GM21737 (cell line): ENCODE results near the gene GALR3.
A peak's percentile ranks its signal among the peaks of the same experiment; 100 is the strongest.

Experiments used
- ATAC-seq: cut with Tn5 transposase; IDR thresholded peaks from one replicate; pipeline ENCODE4 v1.9.1; 2021; ENCODE audit warnings: mild to moderate bottlenecking, moderate library complexity; ENCODE audit not compliant: unreplicated experiment

The GALR3 gene

DNA sequence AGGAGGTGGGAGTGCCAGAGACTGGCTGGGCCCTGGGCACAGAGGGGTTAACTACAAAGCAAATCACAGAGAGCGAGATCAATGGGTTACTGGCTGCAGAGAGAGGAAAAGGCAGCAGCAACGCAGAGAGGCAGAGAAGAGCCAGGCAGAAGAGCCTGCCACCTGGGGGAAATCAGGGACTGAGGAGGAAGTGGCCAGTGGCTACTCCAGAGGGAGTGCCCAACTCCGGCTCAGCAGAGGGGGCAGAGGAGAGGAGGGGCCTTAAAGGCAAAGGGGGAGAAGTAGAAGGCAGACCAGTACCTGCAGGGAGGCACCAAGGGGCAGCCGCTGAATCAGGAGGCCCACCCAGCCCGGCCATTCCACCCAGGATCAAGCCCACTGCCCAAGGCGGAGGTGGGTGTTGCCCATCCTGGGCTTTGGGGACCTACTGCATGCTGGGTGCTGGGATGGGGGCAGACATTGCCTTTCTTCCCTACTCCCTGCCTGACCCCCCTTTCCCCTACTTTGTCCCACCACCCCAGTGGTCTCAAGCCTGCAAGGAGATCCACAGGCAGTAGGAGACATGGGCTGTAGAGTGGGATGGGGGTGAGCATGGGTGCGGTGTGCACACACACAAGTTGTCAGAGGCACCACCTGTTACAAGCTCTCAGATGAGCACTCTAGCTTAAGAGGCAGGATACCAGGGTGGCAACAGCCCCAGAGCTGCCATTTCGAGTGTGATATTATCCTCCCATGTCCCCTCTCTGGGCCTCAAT, 926 bp upstream of the GALR3 start:
- no peak for ATAC-seq

DNA sequence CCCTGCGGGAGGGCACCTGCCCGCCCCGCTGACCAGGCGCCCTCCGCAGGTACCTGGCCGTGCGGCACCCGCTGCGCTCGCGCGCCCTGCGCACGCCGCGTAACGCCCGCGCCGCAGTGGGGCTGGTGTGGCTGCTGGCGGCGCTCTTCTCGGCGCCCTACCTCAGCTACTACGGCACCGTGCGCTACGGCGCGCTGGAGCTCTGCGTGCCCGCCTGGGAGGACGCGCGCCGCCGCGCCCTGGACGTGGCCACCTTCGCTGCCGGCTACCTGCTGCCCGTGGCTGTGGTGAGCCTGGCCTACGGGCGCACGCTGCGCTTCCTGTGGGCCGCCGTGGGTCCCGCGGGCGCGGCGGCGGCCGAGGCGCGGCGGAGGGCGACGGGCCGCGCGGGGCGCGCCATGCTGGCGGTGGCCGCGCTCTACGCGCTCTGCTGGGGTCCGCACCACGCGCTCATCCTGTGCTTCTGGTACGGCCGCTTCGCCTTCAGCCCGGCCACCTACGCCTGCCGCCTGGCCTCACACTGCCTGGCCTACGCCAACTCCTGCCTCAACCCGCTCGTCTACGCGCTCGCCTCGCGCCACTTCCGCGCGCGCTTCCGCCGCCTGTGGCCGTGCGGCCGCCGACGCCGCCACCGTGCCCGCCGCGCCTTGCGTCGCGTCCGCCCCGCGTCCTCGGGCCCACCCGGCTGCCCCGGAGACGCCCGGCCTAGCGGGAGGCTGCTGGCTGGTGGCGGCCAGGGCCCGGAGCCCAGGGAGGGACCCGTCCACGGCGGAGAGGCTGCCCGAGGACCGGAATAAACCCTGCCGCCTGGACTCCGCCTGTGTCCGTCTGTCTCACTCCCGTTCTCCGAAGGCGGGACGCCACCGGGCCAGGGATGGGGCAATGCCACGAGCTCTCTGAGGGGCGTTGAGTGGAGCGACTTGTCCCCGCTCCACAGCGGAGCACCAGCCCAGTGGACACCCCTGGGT, 1.8 kb downstream of the GALR3 start:
- ATAC-seq = no peak

DNA sequence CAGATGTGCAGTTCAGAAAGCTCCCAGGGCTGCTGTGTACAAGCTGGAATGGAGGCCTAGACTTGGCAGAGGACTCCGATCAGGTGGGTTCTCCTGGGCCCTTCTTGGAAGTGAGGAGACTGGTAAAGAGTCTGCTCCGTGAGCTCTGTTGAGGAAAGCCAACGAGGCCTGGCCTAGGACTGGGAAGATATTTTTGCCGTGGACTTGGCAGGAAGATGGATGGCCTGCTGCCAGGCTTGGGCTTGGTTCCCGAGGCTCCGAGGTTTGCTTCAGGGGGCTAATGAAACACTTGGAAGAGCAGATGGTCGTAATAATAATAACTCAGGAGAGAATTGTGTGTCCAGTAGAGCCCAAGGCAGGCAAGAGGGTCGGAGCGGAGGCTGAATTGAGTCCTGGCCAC, 3.9 kb downstream of the GALR3 start:
- no peak for ATAC-seq

DNA sequence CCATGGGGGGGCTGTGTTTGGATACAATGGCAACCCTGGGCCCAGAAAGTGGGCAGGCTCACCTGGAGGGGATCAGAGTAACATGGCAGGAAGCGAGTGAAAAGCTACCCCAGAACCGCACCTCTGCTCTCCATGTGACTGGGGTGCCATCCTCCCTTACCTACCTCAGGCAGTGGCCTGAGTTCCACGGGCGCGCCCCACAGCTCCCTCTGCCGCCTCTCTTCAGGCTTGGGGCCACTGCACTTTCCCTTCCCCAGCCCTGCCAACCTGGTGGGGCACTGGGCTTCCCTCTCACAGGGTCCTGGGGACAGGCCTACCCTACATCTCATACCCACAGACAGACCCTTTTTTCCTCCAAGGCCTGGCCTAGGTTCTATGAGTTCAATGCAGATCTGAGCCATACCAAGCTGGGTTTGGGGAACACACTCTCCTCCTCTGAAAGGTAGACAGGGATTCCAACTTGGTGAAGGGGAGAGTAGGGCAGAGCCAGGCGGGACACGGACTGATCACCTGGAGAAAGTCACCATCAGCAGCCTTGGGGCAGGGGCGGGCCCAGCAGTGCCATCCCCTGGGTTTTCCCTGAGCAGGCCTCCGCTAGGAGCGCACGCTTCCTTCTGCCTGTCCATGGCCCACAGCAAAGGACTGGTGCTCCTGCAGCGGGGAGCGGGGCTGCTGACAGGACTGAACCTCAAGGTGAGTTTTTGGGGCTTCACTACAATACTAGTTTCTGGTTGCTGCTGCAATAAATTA, 7.1 kb downstream of the GALR3 start:
- no peak for ATAC-seq

DNA sequence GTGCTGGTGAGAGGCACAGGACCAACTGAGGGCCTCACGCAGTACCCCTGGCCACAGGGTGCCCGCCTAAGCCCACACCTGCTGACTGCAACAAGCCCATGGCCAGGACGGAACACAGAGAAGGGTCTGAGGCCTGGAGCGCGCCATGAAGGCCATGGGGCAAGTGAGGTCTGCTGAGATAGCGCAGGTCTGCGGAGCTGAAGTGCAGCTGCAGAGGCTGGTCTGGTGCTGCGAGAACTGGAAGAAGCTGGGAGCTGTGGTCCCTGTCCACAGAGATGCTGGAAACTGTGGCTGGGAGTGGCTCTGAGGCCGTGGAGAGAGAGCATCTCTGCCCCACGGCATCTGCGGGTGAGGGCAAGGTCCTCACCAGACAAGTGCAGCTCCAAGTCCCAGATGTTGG, 8.3 kb downstream of the GALR3 start:
- ATAC-seq = no peak

DNA sequence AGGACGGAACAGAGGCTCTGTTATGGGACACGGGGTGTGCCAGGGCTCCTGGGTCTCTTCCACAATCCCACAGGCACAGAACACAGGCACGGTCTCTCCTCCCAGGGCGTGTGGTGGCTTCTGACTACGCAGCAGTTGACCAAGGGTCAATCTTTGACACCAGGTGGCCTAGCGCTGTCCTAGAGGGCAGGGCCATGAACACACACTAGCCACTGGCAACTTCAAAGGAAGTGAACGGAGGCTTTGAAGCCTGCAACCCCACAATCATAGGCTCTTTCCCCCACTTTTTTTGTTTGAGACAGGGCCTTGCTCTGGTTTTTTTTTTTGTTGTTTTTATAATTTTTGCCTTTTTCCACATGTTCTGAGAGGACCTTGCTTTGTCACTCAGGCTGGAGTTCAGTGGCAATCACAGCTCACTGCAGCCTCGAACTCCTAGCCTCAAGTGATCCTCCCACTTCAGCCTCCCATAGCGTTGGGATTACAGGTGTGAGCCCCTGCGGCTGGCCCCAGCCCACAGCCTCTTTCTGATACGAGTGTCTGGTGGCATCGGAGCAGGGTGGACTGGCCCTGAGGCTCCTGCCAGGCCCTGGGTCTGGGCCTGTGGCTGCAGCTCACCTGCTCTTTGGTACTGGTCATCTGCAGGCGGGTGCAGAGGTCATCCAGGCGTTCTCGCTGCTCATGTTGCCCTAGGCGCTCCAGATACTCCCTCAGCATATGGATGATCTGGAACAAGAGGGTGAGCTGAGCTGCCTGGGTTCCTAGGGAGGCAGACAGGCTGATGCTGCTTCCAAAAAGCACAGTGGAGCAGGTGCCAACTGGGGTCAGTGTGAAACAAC, 9.1 kb downstream of the GALR3 start:
- ATAC-seq = no peak

DNA sequence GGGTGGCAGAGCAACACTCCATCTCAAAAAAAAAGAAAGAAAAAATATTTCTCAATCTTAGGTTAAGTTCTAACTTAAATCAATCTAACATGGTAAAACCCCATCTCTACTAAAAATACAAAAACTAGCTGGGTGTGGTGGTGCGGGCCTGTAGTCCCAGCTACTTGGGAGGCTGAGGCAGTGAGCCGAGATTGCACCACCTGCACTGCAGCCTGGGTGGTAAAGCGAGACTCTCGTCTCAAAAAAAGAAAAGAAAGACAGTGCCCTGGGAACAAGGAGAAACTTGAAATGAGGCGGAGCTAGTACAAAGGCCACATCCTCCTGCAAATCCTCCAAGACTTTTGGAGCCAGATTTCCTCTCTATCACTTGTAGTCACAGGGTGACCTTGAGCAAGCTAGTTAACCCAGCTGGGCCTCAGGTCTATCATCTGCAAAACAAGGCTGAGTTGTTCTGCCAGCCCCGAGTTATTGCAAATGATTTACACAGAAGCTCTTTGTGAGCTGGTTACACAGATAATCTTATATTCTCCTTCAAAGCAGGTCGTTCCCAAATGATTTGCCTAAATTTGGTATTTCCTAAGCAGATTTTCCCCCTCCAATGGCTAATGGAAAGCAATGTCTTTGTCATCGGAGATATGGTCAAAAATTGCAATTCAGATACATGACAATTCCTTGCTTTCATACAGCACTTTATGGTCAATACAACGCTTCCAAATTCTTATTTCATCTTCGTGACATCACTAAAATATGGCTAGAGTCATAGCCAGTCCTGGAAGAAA, 19.0 kb downstream of the GALR3 start:
- ATAC-seq = no peak

DNA sequence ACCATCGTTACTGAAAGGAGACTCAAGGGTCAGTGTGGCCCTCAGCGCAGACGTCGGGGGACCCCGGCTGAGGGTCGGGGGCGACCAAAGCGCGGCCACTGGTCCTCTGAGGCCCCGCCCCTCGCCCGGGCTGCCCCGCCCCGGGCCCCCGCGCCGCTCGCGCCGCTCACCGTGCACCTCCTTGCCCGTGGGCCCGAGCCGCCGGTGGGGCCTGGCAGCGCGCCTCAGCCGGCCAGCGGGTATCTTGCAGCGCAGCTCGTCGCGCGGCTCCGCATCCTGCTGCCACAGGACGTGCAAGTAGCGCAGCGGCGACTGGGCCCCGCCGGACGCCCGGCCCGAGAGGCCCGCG, 20.5 kb downstream of the GALR3 start:
- ATAC-seq = peak; percentile 43

DNA sequence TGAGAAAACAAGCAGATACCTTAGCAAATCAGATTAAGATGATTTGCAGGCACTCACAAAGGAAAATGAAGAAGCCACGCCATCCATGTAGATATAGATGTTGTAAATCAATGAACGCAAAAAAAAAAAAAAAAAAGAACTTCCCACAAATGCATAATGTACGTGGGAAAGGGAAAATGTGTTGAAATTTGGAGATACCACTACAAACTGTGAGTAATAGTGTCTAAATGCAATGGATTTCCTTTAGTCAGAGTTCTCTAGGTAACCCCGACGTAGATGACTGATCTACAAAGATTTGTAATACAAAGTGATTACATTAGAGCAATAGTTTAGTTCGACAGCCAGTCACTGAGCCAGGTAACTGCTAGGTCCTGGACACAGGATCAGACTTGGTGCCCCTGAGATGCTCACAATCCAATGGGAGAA, 21.7 kb downstream of the GALR3 start:
- ATAC-seq = no peak

DNA sequence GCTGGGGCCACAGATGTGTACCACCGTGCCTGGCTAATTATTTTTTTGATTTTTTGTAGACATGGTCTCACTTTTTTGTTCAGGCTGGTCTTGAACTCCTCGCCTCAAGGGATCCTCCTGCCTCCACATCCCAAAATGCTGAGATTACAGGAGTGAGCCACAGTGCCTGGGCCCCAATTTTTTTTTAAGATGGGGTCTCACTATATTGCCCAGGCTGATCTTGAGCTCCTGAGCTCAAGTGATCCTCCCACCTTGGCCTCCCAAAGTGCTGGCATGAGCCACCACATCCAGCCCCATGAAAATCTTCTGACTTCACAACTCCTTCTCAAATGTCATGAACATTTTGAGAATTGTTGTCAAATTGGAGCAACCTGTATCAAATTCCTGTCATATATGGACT, 23.3 kb downstream of the GALR3 start:
- no peak for ATAC-seq

DNA sequence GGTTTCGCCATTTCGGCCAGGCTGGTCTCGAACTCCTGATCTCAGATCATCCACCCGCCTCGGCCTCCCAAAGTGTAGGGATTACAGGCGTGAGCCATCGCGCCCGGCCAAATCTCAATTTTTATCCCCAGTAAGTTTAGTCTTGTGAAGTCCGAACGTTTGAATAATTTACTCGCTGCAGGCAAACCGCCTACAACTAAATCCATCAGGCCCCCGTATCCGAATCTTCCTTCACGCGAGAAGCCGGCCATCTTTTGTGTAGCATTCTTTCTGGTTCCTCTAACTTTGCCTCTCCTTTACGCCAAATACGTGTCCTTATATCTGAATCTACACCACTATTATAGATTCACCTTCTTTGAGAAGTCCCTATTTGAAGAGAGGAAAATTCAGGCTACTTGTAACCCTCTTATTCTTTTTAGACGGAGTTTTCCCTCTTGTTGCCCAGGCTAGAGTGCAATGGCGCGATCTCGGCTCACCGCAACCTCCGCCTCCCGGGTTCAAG, 25.5 kb downstream of the GALR3 start:
- no peak for ATAC-seq

DNA sequence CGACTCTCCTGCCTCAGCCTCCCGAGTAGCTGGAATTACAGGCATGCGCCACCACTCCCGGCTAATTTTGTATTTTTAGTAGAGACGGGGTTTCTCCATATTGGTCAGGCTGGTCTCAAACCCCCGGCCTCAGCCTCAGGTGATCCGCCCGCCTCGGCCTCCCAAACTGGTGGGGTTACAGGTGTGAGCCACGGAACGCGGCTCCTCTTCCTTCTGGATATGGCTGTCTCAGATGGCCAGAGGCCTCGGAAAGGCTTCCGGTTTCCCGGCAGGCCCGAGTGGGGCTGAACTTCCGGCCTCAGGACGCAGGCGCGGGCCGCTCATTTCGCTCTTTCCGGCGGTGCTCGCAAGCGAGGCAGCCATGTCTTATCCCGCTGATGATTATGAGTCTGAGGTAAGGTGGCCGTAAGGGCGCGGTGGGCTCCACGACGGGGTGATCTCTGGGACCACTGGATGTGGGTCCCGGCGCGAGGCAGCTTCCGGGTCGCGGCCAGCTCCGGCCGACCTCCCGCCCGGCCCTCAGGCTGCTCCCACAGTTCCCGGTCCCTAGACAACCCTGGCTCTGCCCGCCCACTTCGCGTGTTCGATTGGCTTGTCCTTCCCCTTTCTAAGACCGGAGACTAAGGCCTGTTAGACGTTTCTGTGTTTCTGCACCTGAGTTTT, 26.0 kb downstream of the GALR3 start, which contains the start of gene EIF3L:
Gene EIF3L (plus strand): TSS at position 331 of the 663 bp plus-strand sequence. CDS start 31 bp downstream, at position 362.
- ATAC-seq = peak; percentile 59

DNA sequence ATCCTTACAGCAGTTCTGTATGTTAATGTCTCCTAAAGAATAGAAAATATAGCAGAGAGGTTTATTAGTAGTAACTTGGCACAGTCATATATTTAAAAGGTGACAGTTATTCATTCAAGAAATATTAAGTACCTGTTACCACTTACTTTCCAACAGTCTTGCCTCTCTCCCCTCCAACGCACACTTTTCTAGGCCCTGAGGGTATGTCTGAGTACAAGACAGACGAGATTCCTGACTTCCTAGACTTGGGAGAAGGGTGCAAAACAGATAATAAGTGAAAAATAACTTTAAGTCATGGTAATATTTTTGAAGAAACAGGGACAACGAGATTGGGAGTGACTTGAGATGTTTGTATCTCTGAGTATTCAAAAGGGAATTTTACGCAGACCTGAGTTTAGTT, 27.6 kb downstream of the GALR3 start:
- ATAC-seq = no peak

DNA sequence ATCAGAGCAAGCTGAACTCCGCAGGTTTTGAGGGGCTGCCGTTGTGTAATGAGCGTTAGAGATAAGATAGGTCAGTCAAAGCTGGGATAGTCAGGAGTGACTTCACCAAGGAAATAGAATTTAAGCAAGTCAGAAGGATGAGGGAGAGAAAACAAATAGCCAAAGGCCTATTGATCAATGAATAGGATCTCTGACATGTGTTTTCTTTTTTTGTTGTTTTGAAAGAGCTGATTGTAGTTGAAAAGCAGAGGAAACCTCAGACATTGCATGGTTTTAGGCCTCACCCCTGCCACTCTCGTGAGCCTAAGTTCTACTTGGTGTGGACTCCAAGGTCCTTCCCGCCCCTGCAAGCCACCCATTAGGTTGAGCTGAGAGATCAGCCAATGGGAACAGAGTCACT, 29.2 kb downstream of the GALR3 start:
- no peak for ATAC-seq

DNA sequence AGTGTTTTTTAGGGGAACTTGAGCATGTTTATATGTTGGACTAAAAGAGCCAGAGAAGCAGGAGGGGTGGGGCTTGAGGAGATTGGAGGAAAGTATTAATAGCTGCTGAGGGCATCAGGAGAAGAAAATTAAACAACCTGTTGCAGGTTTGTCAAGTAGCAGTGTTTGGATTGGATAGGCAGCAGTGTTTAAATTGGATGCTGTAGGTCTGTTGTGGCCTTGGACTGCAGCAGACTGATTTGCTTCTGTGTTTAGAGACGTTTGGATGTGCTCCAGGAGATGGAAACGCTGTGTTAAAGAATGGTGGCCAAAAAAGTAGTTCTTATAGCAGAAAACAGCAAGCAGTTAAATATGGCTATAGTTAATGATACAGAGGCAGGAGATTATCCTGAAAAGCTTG, 31.8 kb downstream of the GALR3 start:
- no peak for ATAC-seq

DNA sequence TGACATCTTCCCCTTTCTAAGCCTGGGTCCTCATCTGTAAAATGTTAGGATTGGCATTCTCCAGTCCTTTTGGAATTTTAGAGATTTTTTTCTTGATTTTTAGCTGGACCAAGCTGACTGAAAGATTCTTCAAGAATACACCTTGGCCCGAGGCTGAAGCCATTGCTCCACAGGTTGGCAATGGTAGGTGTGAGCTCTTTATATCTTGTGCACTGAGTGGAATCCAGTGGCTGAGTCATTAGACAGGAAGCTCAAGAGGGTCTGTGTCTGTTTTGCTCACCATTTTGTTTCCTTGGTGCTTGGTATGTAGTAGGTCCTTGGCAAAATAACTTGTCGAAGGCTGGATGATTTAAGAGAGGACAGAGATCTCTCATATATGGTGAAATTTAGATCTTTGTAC, 32.3 kb downstream of the GALR3 start:
- ATAC-seq = no peak

DNA sequence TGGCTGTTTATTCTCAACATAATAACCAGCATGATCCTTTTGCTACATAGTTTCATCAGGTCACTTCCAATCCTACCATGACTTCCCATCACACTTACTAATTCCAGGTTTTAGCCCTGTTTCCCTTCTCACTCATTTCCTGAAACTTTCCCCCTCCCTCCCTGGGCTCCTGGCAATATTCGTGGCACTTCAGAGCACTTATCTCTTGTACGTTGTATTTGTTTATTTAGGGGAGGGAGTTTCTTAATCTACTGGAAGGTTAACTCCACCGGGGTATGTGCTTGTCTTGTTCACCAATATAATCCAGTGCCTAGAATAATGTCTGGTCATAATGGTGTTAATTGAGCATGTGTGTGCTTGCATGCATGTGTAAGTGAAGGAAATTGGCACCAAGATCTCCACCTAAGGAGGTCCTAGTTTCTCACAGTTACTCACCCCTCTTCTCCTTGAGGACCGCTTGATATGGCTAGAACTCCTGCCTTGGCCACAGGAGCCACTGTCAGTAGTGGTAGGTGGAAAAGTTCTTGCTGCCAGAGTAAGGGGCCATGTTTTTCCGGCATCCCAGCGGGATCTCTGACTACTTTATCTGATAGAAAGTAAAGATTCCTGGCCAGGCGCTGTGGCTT, 37.7 kb downstream of the GALR3 start:
- no peak for ATAC-seq

DNA sequence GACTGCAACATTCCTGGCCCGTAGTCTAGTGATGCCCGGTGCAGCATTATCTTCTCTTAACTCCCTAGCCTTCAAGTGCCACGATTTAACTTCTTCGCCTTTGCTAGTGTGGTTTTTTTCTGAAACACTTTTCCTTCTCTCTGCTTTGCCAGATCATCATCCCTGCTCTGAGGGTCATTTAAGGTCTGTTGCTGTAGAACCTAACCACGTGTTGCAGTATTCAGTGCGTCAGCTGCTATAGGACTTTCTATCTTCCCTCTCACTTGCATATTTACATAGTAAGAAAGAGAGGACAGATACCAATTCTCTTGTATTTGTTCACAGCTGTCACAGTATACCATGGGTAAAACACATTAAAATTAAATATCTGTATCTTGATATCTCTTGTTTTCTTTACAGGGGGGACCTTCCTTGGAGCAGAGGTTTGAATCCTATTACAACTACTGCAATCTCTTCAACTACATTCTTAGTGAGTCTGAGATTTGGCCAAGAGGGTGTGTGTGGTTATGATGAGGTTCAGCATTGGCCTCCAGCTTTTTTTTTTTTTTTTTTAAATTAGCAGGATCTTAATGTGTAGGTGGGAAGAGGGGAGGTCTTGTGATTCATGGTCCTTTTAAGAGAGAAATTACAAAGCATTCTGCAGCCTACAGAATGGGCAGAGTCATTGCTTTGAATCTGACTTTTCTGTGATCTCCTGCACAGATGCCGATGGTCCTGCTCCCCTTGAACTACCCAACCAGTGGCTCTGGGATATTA, 39.6 kb downstream of the GALR3 start:
- ATAC-seq = no peak
